ENCODE results near the gene UFSP2. TPM values are rescaled to one million over a fixed set of nuclear protein-coding genes. Genes with fewer than 3 reads are reported as not detected.

Gene UFSP2
- total RNA-seq, 4 donors from 2014 or later = 36.0 to 63.7 (median 51.9) TPM

DNA sequence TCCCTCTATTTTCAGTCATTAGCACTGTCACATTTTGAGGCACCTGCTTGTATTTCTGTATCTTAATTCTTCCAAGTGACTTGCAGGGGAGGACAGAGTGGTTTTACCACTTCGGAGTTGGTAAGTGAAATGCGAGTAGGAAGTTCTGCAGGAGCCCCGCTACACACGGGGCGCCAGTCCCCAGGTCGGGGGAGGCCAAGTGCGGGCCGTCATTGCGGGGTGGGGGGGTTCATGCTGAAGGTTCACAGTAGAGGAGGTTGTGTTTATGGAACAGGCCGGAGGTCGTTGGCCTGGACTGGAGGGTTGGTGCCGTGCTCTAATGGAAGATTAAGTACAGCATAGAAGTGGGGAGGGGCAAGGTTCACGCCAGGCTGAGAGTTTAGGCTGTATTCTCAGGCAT is 74.1 kb downstream of the UFSP2 start:
- peaks cover 0 to 78% of the 10 kb centered on the region in 2 donors for H3K36me3 ChIP-seq
- 50% methylated on average over 2 of the region's 13 CpGs; no CpG with 5 or more reads in 1 of the 2 donors for WGBS, 2 donors (ENCODE audit: low coverage in 1 of 2)
- H3K4me3 ChIP-seq = no peak overlapping the region
- H3K27ac ChIP-seq = no peak overlapping the region
- H3K9me3 ChIP-seq = no peaks in the 10 kb centered on the region
- no peaks in the 10 kb centered on the region for H3K27me3 ChIP-seq
- H3K4me1 ChIP-seq = no peaks in the 10 kb centered on the region
- no peak for ATAC-seq
- TF ChIP-seq EP300 (IDR thresholded peaks at IDR 0.05) (no peak), POLR2A (IDR thresholded peaks at IDR 0.05) (no peak), POLR2AphosphoS5 (IDR thresholded peaks at IDR 0.05) (no peak)
- TF ChIP-seq, protein P1, sequence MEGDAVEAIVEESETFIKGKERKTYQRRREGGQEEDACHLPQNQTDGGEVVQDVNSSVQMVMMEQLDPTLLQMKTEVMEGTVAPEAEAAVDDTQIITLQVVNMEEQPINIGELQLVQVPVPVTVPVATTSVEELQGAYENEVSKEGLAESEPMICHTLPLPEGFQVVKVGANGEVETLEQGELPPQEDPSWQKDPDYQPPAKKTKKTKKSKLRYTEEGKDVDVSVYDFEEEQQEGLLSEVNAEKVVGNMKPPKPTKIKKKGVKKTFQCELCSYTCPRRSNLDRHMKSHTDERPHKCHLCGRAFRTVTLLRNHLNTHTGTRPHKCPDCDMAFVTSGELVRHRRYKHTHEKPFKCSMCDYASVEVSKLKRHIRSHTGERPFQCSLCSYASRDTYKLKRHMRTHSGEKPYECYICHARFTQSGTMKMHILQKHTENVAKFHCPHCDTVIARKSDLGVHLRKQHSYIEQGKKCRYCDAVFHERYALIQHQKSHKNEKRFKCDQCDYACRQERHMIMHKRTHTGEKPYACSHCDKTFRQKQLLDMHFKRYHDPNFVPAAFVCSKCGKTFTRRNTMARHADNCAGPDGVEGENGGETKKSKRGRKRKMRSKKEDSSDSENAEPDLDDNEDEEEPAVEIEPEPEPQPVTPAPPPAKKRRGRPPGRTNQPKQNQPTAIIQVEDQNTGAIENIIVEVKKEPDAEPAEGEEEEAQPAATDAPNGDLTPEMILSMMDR (IDR thresholded peaks at IDR 0.05) = no peak

Small RNA genes within 50 kb of the gene (small RNA-seq; reads per million reads assigned to genes)
- 0 reads per million in 4 donors for gene RF00019

Other genes starting within 250 kb of the UFSP2 start
- gene CFAP97, start 222.0 kb downstream of the UFSP2 start, total RNA-seq = 10 to 100 TPM; 36.5 to 47.9 (median 42.8) TPM
- gene SNX25, start 216.4 kb downstream of the UFSP2 start, total RNA-seq = 10 to 100 TPM; 17.9 to 30.5 (median 24.9) TPM
- gene LRP2BP, start 30.0 kb downstream of the UFSP2 start, total RNA-seq = 1 to 10 TPM in 3 of 4 donors, under 1 TPM in 1; 0.81 to 4.4 (median 1.5) TPM
- 10 to 100 TPM in 2 of 4 donors, 1 to 10 TPM in 2; 6.7 to 16.5 (median 9.8) TPM for gene ANKRD37, start 29.1 kb downstream of the UFSP2 start, total RNA-seq
- 1 to 10 TPM in 3 of 4 donors, under 1 TPM in 1; 0.67 to 7.5 (median 2.4) TPM for gene CCDC110, start 45.8 kb upstream of the UFSP2 start, total RNA-seq
- 1,000 to 10,000 TPM; 1,505 to 2,123 (median 1,752) TPM for gene PDLIM3, start 109.5 kb upstream of the UFSP2 start, total RNA-seq

All from gastroesophageal sphincter (tissue), 4 donors.